HepG2 (cell line): ENCODE data around the gene TCF25. TPM values are rescaled to one million over a fixed set of nuclear protein-coding genes. Genes with fewer than 3 reads are reported as not detected.
A peak's percentile ranks its signal among the peaks of the same experiment; 100 is the strongest.

Source experiments
- BCL6 ChIP-seq: IDR thresholded peaks from 2 replicates; pipeline ENCODE4 v1.6.1; 2016; ENCODE audit warnings: missing genetic modification reagents, missing compliant biosample characterization
- CEBPG ChIP-seq: IDR thresholded peaks from 2 replicates; pipeline ENCODE4 v1.6.1; 2016
- HOXA3 ChIP-seq: sonication (generic); formaldehyde crosslinking; IDR thresholded peaks from 2 replicates; pipeline ENCODE4 v1.5.0; 2020; ENCODE audit warnings: missing genetic modification reagents
- KAT8 ChIP-seq: IDR thresholded peaks from 2 replicates; pipeline ENCODE4 v1.6.1; 2016; ENCODE audit warnings: missing genetic modification reagents, missing compliant biosample characterization
- NONO ChIP-seq, 2 experiments: fragments of 450-650 bp in 1 of 2; sonication (generic) in 1 of 2; formaldehyde crosslinking in 1 of 2; IDR thresholded peaks in 1 of 2; conservative IDR thresholded peaks in 1 of 2; 2 replicates each; pipeline versions ENCODE4 v1.6.1 to v1.8.0; 2017 to 2022; ENCODE audit warnings: mild to moderate bottlenecking in 1 of 2, missing genetic modification reagents in 1 of 2, moderate library complexity in 1 of 2
- RBFOX2 ChIP-seq: fragments of 200-400 bp; formaldehyde crosslinking; IDR thresholded peaks from 2 replicates; pipeline ENCODE4 v1.6.1; 2017; ENCODE audit warnings: low read depth, mild to moderate bottlenecking, low read length
- SMAD1 ChIP-seq: sonication (generic); formaldehyde crosslinking; IDR thresholded peaks from 2 replicates; pipeline ENCODE4 v1.4.0; 2020; ENCODE audit warnings: missing genetic modification reagents, low read depth, mild to moderate bottlenecking, borderline replicate concordance
- WIZ ChIP-seq: sonication (generic); formaldehyde crosslinking; IDR thresholded peaks from 2 replicates; pipeline ENCODE4 v1.5.1; 2020; ENCODE audit warnings: mild to moderate bottlenecking, missing genetic modification reagents
- ZNF235 ChIP-seq: sonication (generic); formaldehyde crosslinking; IDR thresholded peaks from 2 replicates; pipeline ENCODE4 v1.8.1; 2023; ENCODE audit warnings: mild to moderate bottlenecking, missing genetic modification reagents, borderline replicate concordance
- ZNF264 ChIP-seq: sonication (generic); formaldehyde crosslinking; IDR thresholded peaks from 2 replicates; pipeline ENCODE4 v1.4.0; 2020; ENCODE audit warnings: missing genetic modification reagents
- ZNF382 ChIP-seq: sonication (generic); formaldehyde crosslinking; IDR thresholded peaks from 2 replicates; pipeline ENCODE4 v1.5.0; 2020; ENCODE audit warnings: missing genetic modification reagents, mild to moderate bottlenecking, borderline replicate concordance
- ZSCAN25 ChIP-seq: sonication (generic); formaldehyde crosslinking; IDR thresholded peaks from 2 replicates; pipeline ENCODE4 v1.8.0; 2022; ENCODE audit warnings: mild to moderate bottlenecking, missing genetic modification reagents
- polyA plus RNA-seq, 8 experiments: library from polyadenylated mRNA; depleted of rRNA in 3 of 8; stranded (reverse) in 7 of 8; unstranded in 1 of 8; fragments of >200 nt; fragmentation: Illumina TruSeq in 4 of 8; extraction: Trizol in 4 of 8; gene quantifications; 2 replicates each; pipeline versions ENCODE4 v1.2.1 to v1.2.3, GENCODE V29; 2011 to 2016; ENCODE audit warnings: low read depth in 4 of 8, missing spikeins in 1 of 8, mixed read lengths in 1 of 8; ENCODE audit not compliant: insufficient read depth in 1 of 8
- total RNA-seq, 5 experiments: library from RNA; depleted of rRNA; stranded (reverse); fragments of >200 nt; fragmentation: Illumina TruSeq; extraction: Trizol; gene quantifications; 2 replicates each; pipeline ENCODE4 v1.2.3, GENCODE V29; 2016; ENCODE audit warnings: low read depth in 1 of 5
- TF ChIP-seq, protein P1 (sequence below): sonication (generic); formaldehyde crosslinking; IDR thresholded peaks from 2 replicates; pipeline ENCODE4 v1.5.0; 2020; ENCODE audit warnings: missing genetic modification reagents, mild to moderate bottlenecking, borderline replicate concordance
- TF ChIP-seq, protein P2 (sequence below): sonication (generic); formaldehyde crosslinking; IDR thresholded peaks from 2 replicates; pipeline ENCODE4 v1.4.0; 2020; ENCODE audit warnings: mild to moderate bottlenecking, missing genetic modification reagents, borderline replicate concordance
- TF ChIP-seq, protein P3 (sequence below): sonication (generic); formaldehyde crosslinking; IDR thresholded peaks from 2 replicates; pipeline ENCODE4 v1.4.0; 2020; ENCODE audit warnings: missing genetic modification reagents
- TF ChIP-seq, protein P4 (sequence below): sonication (generic); formaldehyde crosslinking; IDR thresholded peaks from 2 replicates; pipeline ENCODE4 v1.5.1; 2020; ENCODE audit warnings: missing genetic modification reagents, mild to moderate bottlenecking, borderline replicate concordance

The TCF25 gene
- total and polyA plus RNA-seq, 2 of the 13 experiments (the other 11 are each of a cell fraction or from before 2014, with no cell fraction given): 138 to 206 TPM

DNA sequence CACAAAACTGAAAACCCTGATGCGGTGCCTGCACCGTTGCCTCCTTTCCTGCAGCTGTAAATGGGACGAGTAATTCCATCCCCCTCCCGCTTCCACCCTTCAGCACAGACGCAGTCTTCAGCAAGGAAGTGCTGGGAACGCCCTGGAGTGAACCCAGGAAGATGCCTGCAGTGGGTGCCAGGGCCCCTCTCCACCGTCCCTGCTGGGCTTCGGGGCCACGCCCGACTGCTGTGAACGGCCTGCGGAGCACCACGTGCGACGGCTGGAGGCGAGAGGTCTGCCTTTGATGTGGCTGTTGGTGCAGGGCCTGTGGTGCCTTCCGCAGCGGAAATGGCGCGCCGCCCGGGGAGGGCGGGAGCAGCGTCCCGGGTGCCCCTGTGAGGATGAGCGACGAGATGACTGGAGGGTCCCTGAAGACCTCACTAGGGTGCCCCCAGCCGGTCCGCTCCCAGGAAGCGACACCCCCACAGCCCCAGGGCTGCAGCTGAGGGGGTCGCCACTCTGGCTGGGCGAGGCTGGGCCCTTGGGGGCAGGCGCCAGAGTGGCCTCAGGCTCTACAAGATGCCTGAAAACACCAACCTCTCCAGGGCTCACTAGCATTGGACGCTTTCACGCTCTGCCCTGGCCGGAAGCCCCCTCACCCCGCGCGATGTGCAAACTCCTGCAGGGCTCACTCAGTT is 44.5 kb downstream of the TCF25 start (continued):
- TF ChIP-seq BCL6 (peak; percentile 75), SMAD1 (CRISPR knock-in tag) (peak; percentile 94; the same call in 1 of the 2 replicates), ZNF235 (CRISPR knock-in tag) (no peak; the same call in 1 of the 2 replicates), ZNF264 (CRISPR knock-in tag) (peak; percentile 98), RBFOX2 (peak; percentile 93), ZNF382 (no peak), KAT8 (peak; percentile 92), HOXA3 (CRISPR knock-in tag) (peak; percentile 98), WIZ (no peak; the same call in 1 of the 2 replicates), NONO (IDR thresholded peaks at IDR 0.05) (no peak), NONO (CRISPR knock-in tag; conservative IDR thresholded peaks at IDR 0.05) (peak; percentile 98), CEBPG (CRISPR knock-in tag) (peak; percentile 76), ZSCAN25 (CRISPR knock-in tag) (peak; percentile 95)
- TF ChIP-seq, protein P1, sequence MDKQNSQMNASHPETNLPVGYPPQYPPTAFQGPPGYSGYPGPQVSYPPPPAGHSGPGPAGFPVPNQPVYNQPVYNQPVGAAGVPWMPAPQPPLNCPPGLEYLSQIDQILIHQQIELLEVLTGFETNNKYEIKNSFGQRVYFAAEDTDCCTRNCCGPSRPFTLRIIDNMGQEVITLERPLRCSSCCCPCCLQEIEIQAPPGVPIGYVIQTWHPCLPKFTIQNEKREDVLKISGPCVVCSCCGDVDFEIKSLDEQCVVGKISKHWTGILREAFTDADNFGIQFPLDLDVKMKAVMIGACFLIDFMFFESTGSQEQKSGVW (CRISPR knock-in tag): no peak
- TF ChIP-seq, protein P2, sequence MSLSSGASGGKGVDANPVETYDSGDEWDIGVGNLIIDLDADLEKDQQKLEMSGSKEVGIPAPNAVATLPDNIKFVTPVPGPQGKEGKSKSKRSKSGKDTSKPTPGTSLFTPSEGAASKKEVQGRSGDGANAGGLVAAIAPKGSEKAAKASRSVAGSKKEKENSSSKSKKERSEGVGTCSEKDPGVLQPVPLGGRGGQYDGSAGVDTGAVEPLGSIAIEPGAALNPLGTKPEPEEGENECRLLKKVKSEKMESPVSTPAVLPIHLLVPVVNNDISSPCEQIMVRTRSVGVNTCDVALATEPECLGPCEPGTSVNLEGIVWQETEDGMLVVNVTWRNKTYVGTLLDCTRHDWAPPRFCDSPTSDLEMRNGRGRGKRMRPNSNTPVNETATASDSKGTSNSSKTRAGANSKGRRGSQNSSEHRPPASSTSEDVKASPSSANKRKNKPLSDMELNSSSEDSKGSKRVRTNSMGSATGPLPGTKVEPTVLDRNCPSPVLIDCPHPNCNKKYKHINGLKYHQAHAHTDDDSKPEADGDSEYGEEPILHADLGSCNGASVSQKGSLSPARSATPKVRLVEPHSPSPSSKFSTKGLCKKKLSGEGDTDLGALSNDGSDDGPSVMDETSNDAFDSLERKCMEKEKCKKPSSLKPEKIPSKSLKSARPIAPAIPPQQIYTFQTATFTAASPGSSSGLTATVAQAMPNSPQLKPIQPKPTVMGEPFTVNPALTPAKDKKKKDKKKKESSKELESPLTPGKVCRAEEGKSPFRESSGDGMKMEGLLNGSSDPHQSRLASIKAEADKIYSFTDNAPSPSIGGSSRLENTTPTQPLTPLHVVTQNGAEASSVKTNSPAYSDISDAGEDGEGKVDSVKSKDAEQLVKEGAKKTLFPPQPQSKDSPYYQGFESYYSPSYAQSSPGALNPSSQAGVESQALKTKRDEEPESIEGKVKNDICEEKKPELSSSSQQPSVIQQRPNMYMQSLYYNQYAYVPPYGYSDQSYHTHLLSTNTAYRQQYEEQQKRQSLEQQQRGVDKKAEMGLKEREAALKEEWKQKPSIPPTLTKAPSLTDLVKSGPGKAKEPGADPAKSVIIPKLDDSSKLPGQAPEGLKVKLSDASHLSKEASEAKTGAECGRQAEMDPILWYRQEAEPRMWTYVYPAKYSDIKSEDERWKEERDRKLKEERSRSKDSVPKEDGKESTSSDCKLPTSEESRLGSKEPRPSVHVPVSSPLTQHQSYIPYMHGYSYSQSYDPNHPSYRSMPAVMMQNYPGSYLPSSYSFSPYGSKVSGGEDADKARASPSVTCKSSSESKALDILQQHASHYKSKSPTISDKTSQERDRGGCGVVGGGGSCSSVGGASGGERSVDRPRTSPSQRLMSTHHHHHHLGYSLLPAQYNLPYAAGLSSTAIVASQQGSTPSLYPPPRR (CRISPR knock-in tag): peak; percentile 98
- TF ChIP-seq, protein P3, sequence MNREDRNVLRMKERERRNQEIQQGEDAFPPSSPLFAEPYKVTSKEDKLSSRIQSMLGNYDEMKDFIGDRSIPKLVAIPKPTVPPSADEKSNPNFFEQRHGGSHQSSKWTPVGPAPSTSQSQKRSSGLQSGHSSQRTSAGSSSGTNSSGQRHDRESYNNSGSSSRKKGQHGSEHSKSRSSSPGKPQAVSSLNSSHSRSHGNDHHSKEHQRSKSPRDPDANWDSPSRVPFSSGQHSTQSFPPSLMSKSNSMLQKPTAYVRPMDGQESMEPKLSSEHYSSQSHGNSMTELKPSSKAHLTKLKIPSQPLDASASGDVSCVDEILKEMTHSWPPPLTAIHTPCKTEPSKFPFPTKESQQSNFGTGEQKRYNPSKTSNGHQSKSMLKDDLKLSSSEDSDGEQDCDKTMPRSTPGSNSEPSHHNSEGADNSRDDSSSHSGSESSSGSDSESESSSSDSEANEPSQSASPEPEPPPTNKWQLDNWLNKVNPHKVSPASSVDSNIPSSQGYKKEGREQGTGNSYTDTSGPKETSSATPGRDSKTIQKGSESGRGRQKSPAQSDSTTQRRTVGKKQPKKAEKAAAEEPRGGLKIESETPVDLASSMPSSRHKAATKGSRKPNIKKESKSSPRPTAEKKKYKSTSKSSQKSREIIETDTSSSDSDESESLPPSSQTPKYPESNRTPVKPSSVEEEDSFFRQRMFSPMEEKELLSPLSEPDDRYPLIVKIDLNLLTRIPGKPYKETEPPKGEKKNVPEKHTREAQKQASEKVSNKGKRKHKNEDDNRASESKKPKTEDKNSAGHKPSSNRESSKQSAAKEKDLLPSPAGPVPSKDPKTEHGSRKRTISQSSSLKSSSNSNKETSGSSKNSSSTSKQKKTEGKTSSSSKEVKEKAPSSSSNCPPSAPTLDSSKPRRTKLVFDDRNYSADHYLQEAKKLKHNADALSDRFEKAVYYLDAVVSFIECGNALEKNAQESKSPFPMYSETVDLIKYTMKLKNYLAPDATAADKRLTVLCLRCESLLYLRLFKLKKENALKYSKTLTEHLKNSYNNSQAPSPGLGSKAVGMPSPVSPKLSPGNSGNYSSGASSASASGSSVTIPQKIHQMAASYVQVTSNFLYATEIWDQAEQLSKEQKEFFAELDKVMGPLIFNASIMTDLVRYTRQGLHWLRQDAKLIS (CRISPR knock-in tag): no peak
- TF ChIP-seq, protein P4, sequence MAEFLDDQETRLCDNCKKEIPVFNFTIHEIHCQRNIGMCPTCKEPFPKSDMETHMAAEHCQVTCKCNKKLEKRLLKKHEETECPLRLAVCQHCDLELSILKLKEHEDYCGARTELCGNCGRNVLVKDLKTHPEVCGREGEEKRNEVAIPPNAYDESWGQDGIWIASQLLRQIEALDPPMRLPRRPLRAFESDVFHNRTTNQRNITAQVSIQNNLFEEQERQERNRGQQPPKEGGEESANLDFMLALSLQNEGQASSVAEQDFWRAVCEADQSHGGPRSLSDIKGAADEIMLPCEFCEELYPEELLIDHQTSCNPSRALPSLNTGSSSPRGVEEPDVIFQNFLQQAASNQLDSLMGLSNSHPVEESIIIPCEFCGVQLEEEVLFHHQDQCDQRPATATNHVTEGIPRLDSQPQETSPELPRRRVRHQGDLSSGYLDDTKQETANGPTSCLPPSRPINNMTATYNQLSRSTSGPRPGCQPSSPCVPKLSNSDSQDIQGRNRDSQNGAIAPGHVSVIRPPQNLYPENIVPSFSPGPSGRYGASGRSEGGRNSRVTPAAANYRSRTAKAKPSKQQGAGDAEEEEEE (CRISPR knock-in tag): no peak
